Measurements from ENCODE around the gene ORC6.

DNA sequence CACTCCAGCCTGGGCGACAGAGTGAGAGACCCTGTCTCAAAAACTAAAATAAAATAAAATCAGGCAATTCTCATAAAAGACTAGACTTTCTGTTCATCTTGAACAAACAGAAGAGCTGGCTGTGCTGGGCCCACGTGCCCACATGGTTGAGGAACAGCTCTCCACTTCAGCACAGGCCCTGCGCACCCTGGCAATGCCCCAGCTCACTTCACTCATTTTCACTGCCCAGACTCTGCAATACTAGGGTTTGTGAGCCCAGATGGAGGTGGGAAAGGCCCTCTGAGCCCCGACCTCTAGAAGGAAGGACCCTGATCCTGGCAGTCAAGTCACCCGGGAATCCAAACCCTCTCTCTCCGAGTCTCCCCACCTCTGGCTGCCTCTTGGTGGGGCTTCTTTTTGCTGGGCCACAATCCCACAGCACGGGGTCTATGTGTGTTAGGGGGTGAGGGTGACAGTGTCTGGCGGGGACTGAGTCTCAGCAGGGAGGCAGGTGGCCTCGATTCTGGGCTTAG lies 43.9 kb downstream of the ORC6 start:
- TF ChIP-seq, protein P1, sequence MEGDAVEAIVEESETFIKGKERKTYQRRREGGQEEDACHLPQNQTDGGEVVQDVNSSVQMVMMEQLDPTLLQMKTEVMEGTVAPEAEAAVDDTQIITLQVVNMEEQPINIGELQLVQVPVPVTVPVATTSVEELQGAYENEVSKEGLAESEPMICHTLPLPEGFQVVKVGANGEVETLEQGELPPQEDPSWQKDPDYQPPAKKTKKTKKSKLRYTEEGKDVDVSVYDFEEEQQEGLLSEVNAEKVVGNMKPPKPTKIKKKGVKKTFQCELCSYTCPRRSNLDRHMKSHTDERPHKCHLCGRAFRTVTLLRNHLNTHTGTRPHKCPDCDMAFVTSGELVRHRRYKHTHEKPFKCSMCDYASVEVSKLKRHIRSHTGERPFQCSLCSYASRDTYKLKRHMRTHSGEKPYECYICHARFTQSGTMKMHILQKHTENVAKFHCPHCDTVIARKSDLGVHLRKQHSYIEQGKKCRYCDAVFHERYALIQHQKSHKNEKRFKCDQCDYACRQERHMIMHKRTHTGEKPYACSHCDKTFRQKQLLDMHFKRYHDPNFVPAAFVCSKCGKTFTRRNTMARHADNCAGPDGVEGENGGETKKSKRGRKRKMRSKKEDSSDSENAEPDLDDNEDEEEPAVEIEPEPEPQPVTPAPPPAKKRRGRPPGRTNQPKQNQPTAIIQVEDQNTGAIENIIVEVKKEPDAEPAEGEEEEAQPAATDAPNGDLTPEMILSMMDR (IDR thresholded peaks at IDR 0.05) = no peak
- TF ChIP-seq POLR2A (IDR thresholded peaks at IDR 0.05) = no peak
